Measurements from ENCODE around the gene NUP85. TPM values are rescaled to one million over a fixed set of nuclear protein-coding genes. Genes with fewer than 3 reads are reported as not detected.

The NUP85 gene
- total RNA-seq, 1 experiment from 2014 or later: 164 TPM

DNA sequence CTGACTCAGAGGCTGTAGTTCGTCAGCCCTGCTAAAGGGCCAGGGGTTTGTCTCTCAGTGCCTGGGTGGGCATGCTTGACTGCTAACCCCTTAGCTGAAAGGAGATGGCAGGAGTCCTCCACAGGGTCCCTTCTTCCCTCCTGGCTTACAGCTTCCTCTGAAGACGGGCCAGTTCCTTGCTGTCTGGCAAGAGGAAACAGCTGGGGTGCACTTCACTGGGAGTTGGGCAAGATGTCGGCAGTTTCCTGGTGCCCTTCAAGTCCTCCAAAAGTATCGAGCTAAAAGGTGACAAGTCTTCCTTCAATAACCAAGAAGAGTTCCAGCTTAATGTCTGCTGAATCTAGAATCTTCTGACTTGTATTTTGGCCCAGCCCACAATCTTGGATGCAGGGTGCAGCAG lies 23.4 kb downstream of the NUP85 start:
- no peak overlapping the region for H2AFZ ChIP-seq (ENCODE audit: low read depth, low read length, poor library complexity, severe bottlenecking)
- POLR2A ChIA-PET: no interaction called here

DNA sequence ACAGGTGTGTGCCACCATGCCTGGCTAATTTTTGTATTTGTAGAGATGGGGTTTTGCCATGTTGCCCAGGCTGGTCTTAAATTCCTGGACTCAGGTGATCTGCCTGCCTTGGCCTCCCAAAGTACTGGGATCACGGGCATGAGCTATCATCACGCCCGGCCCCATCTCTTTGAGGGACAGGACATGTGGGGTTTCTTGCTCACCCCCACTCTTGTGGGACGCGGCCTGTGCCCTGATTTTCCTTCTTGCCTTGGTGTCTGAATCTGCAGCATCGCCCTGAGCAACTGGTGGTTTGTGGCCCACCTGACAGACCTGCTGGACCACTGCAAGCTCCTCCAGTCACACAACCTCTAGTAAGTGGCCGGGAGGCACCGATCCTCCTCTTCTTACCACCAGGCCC lies 25.6 kb downstream of the NUP85 start:
- intact Hi-C loops (cut with micrococcal nuclease): no loop called here
- Histone ChIP-seq H3K9me2 (ENCODE audit: insufficient read depth) (no peaks in the 10 kb centered on the region), H3K4me2 (ENCODE audit: low read length) (no peak overlapping the region), H3K9me3 (ENCODE audit: control insufficient read depth in 1 of 2, insufficient read depth in 1 of 2, low read depth in 1 of 2, low read length in 2 of 2) (no peaks in the 10 kb centered on the region), H4K20me1 (ENCODE audit: insufficient read depth) (no peaks in the 10 kb centered on the region), H3K4me1 (ENCODE audit: control insufficient read depth in 1 of 2, insufficient read depth in 2 of 2, low read length in 2 of 2) (no peaks in the 10 kb centered on the region), H3K9ac (ENCODE audit: low read length) (no peak overlapping the region), H3K36me3 (ENCODE audit: control insufficient read depth in 1 of 2, insufficient read depth in 2 of 2, low read length in 2 of 2) (peaks cover 58 to 92% of the 10 kb centered on the region in 2 experiments), H3K27me3 (ENCODE audit: insufficient read depth, low read length) (no peaks in the 10 kb centered on the region), H2AFZ (ENCODE audit: low read depth, low read length, poor library complexity, severe bottlenecking) (no peak overlapping the region), H3K4me3 (replicated peaks in 1 of 2; ENCODE audit: low read depth in 1 of 2, low read length in 2 of 2) (no peak overlapping the region), H3K27ac (ENCODE audit: low read depth, low read length) (no peak overlapping the region), H3K79me2 (ENCODE audit: insufficient read depth, low read length) (no peaks in the 10 kb centered on the region; the same call in 1 of the 2 replicates)
- TF ChIP-seq, protein P1, sequence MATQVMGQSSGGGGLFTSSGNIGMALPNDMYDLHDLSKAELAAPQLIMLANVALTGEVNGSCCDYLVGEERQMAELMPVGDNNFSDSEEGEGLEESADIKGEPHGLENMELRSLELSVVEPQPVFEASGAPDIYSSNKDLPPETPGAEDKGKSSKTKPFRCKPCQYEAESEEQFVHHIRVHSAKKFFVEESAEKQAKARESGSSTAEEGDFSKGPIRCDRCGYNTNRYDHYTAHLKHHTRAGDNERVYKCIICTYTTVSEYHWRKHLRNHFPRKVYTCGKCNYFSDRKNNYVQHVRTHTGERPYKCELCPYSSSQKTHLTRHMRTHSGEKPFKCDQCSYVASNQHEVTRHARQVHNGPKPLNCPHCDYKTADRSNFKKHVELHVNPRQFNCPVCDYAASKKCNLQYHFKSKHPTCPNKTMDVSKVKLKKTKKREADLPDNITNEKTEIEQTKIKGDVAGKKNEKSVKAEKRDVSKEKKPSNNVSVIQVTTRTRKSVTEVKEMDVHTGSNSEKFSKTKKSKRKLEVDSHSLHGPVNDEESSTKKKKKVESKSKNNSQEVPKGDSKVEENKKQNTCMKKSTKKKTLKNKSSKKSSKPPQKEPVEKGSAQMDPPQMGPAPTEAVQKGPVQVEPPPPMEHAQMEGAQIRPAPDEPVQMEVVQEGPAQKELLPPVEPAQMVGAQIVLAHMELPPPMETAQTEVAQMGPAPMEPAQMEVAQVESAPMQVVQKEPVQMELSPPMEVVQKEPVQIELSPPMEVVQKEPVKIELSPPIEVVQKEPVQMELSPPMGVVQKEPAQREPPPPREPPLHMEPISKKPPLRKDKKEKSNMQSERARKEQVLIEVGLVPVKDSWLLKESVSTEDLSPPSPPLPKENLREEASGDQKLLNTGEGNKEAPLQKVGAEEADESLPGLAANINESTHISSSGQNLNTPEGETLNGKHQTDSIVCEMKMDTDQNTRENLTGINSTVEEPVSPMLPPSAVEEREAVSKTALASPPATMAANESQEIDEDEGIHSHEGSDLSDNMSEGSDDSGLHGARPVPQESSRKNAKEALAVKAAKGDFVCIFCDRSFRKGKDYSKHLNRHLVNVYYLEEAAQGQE (IDR thresholded peaks at IDR 0.05; ENCODE audit: low read depth): no peak
- TF ChIP-seq EGR1 (IDR thresholded peaks at IDR 0.05; ENCODE audit: low read depth): no peak
- no peak for TF ChIP-seq RAD21 (IDR thresholded peaks at IDR 0.05; ENCODE audit: low read depth)
- TF ChIP-seq POLR2AphosphoS5 (IDR thresholded peaks at IDR 0.05; ENCODE audit: low read depth, low read length): no peak
- no peak for TF ChIP-seq SP1 (IDR thresholded peaks at IDR 0.05; ENCODE audit: low read depth)
- TF ChIP-seq, protein P2, sequence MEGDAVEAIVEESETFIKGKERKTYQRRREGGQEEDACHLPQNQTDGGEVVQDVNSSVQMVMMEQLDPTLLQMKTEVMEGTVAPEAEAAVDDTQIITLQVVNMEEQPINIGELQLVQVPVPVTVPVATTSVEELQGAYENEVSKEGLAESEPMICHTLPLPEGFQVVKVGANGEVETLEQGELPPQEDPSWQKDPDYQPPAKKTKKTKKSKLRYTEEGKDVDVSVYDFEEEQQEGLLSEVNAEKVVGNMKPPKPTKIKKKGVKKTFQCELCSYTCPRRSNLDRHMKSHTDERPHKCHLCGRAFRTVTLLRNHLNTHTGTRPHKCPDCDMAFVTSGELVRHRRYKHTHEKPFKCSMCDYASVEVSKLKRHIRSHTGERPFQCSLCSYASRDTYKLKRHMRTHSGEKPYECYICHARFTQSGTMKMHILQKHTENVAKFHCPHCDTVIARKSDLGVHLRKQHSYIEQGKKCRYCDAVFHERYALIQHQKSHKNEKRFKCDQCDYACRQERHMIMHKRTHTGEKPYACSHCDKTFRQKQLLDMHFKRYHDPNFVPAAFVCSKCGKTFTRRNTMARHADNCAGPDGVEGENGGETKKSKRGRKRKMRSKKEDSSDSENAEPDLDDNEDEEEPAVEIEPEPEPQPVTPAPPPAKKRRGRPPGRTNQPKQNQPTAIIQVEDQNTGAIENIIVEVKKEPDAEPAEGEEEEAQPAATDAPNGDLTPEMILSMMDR (IDR thresholded peaks at IDR 0.05 in 2 of 3, conservative IDR thresholded peaks at IDR 0.05 in 1 of 3; ENCODE audit: borderline replicate concordance in 1 of 3, insufficient read depth in 1 of 3, low read depth in 2 of 3, low read length in 2 of 3): no peak
- TF ChIP-seq CEBPB (IDR thresholded peaks at IDR 0.05; ENCODE audit: low read depth): no peak
- no peak for TF ChIP-seq SIN3A (IDR thresholded peaks at IDR 0.05; ENCODE audit: low read depth)
- TF ChIP-seq CBX3 (IDR thresholded peaks at IDR 0.05; ENCODE audit: low read depth): no peak
- TF ChIP-seq JUND (IDR thresholded peaks at IDR 0.05): no peak
- no peak for TF ChIP-seq TCF7L2 (IDR thresholded peaks at IDR 0.05; ENCODE audit: borderline replicate concordance, extremely low read depth, insufficient read depth, insufficient read length)
- BruUV-seq (replicated peaks): no TSS peak
- POLR2A ChIA-PET: no interaction called here
- DNase-seq (ENCODE audit: low read depth, low spot score) (no peak), ATAC-seq (no peak)
- RAD21 ChIA-PET (ENCODE audit: low non-redundant PET in 1 of 2, low total read pairs in 2 of 2, uncharacterized antibody in 2 of 2, unreplicated experiment in 2 of 2): interaction anchor here in 1 of 2 experiments (0.6 to 1.2 kb wide), 2 partner anchors 28 to 117 kb away, joined by 4 to 5 read pairs; no protein-coding TSS in a partner anchor
- CTCF ChIA-PET: interaction anchor here (1.3 kb wide), 1 partner anchor 40 kb away, joined by 4 read pairs; the partner anchor contains the start of gene MIF4GD

More for the DNA sequence above, 23.4 kb downstream of the NUP85 start:
- ChIA-PET RAD21 (ENCODE audit: low non-redundant PET in 1 of 2, low total read pairs in 2 of 2, uncharacterized antibody in 2 of 2, unreplicated experiment in 2 of 2) (no interaction called here), CTCF (interaction anchor here (0.9 to 2.3 kb wide), 3 partner anchors 12 to 267 kb away, joined by 3 to 8 read pairs (median 4); no protein-coding TSS in a partner anchor)
- Histone ChIP-seq H3K27ac (ENCODE audit: low read depth, low read length) (no peak overlapping the region), H3K4me1 (ENCODE audit: control insufficient read depth in 1 of 2, insufficient read depth in 2 of 2, low read length in 2 of 2) (no peaks in the 10 kb centered on the region), H3K36me3 (ENCODE audit: control insufficient read depth in 1 of 2, insufficient read depth in 2 of 2, low read length in 2 of 2) (peaks cover 49 to 89% of the 10 kb centered on the region in 2 experiments; a peak in 3 of 4 replicates), H3K4me3 (replicated peaks in 1 of 2; ENCODE audit: low read depth in 1 of 2, low read length in 2 of 2) (no peak overlapping the region), H3K4me2 (ENCODE audit: low read length) (no peak overlapping the region), H3K9ac (ENCODE audit: low read length) (no peak overlapping the region), H3K9me2 (ENCODE audit: insufficient read depth) (no peaks in the 10 kb centered on the region), H3K79me2 (ENCODE audit: insufficient read depth, low read length) (peaks cover under 1% of the 10 kb centered on the region; the same call in 1 of the 2 replicates), H3K9me3 (ENCODE audit: control insufficient read depth in 1 of 2, insufficient read depth in 1 of 2, low read depth in 1 of 2, low read length in 2 of 2) (no peaks in the 10 kb centered on the region), H4K20me1 (ENCODE audit: insufficient read depth) (no peaks in the 10 kb centered on the region), H3K27me3 (ENCODE audit: insufficient read depth, low read length) (no peaks in the 10 kb centered on the region)
- no peak for TF ChIP-seq RAD21 (IDR thresholded peaks at IDR 0.05; ENCODE audit: low read depth)
- DNase-seq (ENCODE audit: low read depth, low spot score) (no peak), ATAC-seq (no peak)
- intact Hi-C loops (cut with micrococcal nuclease): no loop called here
- no TSS peak for BruUV-seq (replicated peaks)
